ENCODE data around the gene ARHGAP45.

Gene ARHGAP45

GRCh38 chr19:1133471-1133929, 66.5 kb downstream of the ARHGAP45 start:
- DNase-seq, result peak; percentile 89

DNA sequence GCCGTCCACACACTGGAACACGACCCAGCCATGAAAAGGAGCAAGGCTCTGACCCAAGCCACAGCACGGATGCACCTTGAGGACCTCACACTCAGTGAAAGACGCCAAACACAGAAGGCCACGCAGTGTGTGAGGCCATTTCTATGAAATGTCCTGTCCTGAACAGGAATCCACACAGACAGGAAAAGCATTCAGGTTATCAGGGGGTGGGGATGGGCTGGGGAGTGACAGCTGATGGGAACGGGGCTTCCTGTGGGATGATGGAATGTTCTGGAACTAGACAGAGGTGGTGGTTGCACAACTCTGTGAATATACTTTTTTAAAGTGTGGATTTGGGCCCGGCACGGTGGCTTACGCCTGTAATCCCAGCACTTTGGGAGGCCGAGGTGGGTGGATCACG, 67.5 kb downstream of the ARHGAP45 start:
- DNase-seq, result no peak

DNA sequence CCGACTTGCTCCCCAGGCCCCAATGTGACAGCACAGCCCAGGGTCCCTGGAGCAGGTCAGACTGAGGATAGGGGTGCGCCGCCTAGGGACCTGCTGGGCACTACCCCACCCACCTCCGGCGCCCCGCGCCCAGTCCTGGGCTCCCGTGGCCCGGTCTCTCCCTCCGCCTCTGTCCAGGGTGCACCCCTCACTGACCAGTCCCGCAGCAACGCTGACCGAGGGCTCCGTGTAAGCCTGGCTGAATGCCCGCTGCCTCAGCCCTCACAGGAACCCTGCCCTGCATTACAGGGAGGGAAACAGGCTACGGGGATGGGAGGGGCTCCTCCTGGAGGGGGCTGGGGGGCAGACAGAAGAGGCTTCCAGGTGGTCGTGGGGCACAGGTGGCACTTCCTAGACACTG, 68.5 kb downstream of the ARHGAP45 start:
- DNase-seq, result no peak

DNA sequence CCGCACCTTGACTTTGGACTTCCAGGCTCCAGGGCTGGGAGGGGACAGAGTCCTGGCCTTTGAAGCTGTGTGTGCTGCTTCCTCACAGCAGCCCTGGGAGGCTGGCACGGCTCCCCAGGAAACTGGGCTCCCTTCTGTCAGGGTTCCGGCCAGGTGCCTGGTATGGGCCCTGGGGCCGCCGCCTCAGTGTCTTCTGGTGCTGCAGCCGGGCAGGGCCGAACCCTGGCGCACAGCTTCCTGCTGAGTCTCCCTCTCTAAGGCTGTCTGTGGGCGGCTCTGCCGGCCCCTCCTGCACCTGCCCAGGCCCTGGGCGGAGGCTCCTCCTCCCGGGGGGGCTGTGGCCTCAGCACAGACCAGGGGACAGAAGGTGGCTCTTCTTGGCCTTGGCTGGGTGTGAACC, 69.2 kb downstream of the ARHGAP45 start:
- no peak for DNase-seq
